GM21576 (cell line): ENCODE results near the gene GPR157.
"Not testable (repeated sequence)": the region's sequence is repeated elsewhere in the genome, so short reads cannot be mapped to it uniquely, and the experiment has no call there.

ENCODE experiments used
- ATAC-seq: cut with Tn5 transposase; IDR thresholded peaks from one replicate; pipeline ENCODE4 v1.9.1; 2021; ENCODE audit warnings: mild to moderate bottlenecking, moderate library complexity; ENCODE audit not compliant: unreplicated experiment

GPR157 gene

GRCh38 chr1:9119745-9120144 lies 9.2 kb downstream of the GPR157 start:
- peak; percentile 38 for ATAC-seq

DNA sequence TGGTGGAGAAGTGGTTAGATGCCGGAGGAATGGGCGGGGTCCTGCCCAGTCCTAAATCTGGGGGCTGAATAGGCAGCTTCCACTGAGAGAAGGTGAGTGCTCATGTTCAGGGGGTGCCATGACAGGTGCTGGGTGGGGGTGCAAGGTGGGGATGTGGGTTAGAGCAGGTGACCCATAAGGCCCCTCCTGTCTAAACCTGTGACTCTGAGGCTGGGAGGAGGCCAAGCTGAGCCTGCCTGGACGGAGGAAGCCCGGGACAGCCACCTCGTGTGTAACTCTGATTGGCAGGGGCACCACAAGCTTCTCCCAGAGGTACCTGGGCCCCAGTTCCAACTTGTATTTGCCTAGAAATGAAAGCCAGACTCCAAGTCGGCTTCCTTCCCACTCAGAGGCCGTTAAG lies 10.7 kb downstream of the GPR157 start:
- ATAC-seq = no peak

DNA sequence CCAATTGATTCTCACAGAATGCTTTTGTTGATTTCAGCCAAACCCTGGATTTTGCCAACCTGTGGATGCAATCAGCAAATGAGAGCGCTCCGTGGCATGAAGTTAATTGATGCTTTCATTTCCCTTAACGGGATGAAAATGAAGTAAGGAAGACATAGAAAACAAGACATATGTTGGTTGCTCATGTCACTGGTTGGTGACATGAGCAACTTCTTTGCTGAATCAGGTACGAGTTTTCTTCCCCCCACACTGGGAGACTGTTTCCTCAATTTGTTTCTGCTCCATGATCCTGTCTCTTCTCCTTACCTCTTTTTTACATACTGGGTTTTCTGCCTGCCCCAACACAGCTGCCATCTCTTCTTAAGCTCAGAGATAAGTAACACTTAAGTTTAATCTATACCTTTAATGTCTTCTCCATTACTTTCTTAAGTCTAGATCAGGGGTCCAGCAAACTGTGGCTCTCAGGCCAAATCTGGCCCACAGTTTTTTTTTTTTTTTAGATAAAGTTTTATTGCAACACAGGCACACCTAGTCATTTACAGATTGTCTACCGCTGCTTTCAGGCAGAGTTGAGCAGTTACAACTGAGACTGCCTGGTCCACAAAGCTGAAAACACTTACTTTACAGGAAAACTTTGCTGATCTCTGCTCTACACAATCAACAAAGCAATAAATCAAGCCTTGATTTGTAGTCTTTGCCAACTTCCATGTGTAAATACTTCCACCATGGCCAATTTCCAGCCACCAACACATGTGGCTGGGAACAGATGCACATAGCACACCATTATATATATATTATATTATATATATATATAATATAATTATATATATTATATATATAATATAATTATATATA lies 13.3 kb downstream of the GPR157 start:
- ATAC-seq = no peak

- no peak for ATAC-seq
These were observed 15.7 kb downstream of the GPR157 start for GRCh38 chr1:9112961-9113880.

DNA sequence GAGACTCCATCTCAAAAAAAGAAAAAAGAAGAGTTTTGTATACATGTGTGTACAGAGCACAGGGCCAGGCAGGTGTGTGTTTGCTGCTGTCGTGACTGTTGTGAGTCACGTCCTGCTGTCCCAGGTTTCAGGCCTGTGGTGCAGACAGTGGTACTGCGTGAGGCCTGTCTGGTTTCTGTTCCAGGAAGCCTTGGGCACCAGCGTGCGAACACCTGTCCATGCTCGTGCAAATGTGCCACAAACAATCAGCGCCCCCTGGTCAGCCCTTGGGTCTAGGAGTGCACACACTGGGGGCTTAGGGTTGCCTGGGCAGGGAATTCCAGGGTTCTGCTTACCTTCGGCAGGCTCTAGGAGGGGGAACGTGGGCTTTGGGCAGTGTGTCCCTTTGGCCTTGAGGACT lies 16.9 kb downstream of the GPR157 start:
- no peak for ATAC-seq

DNA sequence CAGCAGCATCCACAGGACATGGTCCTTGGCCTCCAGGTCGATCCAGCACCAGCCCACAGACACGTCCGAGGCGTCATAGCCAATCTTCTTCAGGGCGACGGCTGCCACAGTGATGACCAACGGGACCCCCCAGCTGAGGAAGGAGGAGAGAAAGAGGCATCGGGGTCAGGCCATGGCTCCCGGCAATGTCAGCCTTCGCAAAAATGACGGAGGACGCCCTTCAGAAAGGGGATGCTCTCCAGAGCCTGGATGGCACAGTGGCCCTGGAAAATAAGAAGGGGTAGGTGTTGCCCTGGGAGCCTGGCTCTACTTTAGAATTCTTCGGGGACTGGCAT lies 17.6 kb downstream of the GPR157 start:
- no peak for ATAC-seq

- ATAC-seq = no peak
These were observed 18.1 kb downstream of the GPR157 start for GRCh38 chr1:9110669-9111356.

DNA sequence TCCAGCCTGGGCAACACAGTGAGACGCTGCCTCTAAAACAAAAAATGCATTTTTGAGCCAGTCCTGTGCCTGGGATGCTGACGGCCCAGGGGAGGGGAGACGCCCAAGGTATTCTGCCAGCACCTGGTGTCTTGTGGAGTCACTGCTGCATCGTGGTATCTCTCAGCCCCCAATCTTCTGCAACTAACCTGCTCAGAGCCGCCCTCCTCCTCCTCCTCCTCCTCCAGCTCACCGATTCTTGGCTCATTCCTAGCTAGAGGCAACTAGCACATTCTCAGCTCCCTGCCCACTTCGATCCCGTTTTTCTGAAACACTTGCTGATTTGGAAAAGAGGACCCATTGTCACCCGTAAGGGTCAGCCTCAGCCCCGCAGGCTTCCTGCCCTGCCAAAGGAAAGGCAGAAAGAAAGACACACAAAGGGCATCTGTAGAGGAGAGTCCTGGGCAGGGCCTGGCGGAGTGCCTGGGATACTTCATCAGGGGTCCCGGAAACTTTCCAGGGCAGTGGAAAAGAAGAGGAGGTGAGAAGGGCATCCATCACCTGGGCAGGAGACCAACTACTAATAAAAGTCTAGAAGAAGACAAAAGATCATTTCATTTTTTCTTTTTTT lies 20.7 kb downstream of the GPR157 start:
- no peak for ATAC-seq

DNA sequence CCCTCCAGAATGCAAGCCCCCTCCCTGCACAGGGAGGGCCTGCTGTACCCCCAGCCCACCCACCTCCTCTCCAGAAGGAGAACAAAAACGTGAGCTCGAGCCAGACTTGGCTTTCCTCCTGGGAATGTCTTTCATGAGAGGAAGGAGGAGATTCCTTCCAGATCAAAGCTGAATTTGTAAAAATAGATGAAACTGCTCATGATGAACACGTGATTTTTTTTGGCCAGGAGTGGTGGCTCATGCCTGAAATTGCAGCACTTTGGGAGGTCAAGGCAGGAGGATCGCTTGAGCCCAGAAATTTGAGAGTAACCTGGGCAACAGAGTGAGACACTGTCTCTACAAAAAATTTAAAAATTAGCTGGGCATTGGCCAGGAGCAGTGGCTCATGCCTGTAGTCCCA lies 21.8 kb downstream of the GPR157 start:
- ATAC-seq = no peak

GRCh38 chr1:9106286-9106685 lies 22.6 kb downstream of the GPR157 start:
- ATAC-seq = no peak

DNA sequence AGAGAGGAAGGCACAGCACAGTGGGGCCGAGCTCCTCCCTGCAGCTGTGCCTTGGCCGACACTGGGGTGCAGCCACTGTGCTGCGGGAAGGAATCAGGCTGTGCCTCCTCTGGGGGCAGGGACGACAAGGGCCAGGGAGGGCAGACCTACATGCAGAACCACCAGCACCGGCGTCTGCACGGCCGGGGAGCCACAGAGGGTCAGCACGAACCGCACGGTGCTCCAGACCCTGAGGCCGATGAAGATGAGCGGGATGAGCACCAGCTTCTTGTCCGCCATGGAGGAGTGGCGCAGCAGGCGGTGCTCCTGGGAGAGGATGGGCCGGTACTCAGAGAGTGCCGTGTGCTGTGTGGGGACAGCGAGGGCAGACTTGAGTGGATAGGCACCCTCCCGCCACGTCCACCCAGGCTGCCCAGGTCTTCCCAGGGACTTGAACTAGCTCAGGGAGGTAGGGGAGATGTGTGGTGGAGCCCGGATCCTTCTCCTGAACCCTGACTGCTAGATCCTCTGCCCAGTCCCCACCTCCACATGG lies 23.5 kb downstream of the GPR157 start:
- ATAC-seq = no peak

GRCh38 chr1:9101510-9102146 lies 27.3 kb downstream of the GPR157 start:
- ATAC-seq = no peak

DNA sequence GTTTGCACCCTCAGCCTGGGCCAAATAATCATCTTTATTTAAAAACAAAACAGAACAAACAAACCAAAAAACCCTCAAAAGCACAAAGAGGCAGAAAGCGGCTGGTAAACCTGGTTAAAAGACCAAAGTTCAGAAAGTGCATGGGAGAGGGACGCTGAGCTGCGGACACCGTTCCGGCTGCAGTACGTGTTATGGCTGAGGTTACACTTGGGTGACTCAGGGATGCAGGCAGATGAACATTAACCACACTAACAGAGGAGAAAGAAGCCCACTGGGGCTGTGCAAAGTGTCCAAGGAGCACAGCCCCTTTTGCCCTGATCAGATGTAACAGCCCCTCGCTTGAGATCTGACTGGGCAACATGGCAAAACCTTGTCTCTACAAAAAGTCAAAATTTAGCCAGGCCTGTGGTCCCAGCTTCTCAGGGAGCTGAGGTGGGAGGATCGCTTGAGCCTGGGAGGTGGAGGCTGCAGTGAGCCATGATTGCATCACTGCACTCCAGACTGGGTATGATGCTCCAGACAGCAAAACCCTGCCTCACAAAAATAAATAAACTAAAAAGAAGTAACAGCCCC lies 28.3 kb downstream of the GPR157 start:
- no peak for ATAC-seq

GRCh38 chr1:9099555-9099954 lies 29.3 kb downstream of the GPR157 start:
- ATAC-seq = no peak

DNA sequence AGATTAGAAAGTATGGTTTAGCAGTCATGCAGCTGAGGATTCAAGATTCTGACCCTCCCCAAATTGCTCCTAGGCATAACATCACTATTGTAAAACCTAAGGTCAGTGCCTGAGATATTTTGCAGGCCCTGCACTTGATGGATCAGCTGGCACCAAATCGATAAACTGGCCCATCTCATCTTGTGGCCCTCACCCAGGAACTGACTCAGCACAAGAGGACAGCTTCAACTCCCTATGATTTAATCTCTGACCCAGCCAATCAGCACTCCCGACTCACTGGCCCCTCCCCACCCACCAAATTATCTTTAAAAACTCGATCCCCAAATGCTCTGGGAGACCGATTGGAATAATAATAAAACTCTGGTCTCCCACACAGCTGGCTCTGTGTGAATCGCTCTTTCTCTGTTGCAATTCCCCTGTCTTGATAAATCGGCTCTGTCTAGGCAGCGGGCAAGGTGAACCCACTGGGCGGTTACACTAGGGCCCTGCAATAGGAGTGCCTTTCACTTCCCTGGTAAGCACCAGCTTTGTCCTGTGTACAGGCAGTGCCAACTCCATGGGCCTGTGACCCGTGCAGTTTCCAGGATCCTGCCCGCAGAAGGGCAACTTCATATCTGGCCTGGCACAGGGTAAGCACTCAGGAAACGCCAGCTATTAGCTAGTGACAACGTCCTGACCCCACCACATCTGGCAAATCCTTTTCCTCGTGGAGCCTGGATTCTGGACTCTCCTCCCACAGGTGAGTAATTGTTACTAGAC lies 30.8 kb downstream of the GPR157 start:
- no peak for ATAC-seq

GRCh38 chr1:9095818-9096217 lies 33.1 kb downstream of the GPR157 start:
- no peak for ATAC-seq

GRCh38 chr1:9093996-9094595 lies 34.8 kb downstream of the GPR157 start:
- not testable (repeated sequence) for ATAC-seq

DNA sequence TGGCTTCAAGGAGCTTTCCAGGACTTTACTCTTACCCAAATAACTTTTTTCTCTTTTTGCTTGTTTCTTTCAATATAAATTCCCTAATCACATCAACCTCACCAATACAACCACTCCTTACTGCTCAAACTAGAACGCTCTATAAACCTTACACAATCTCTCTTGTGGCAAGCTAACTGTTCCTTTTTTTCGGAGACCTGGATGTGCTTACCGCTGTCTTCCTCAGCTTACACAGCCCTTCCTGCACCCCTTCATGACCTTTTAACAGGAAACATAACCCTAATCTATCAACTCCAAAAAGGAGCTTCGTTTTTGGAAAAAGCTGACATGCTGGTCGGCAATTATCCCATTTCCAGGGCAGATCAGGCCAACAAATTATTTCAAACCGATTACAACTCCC lies 35.3 kb downstream of the GPR157 start:
- no peak for ATAC-seq

DNA sequence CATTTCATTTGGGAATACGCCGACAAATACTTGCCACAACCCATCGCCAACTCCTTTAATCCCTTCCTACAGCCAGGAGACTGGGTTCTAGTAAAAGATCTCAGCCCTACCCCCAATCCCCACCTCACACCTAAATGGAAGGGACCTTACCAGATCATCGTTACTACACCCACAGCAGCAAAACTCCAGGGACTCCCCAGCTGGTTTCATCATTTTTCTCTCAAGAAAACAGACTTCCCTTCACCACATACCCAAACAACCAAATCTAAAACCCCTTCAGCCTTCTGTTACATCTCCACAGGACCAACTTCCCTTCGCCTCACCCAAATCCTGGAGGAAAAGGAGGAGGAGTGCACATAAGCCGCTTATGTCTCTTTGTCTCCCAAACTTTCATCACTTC lies 35.8 kb downstream of the GPR157 start:
- ATAC-seq = no peak
